ENCODE measurements around the gene ADGRG1.

DNA sequence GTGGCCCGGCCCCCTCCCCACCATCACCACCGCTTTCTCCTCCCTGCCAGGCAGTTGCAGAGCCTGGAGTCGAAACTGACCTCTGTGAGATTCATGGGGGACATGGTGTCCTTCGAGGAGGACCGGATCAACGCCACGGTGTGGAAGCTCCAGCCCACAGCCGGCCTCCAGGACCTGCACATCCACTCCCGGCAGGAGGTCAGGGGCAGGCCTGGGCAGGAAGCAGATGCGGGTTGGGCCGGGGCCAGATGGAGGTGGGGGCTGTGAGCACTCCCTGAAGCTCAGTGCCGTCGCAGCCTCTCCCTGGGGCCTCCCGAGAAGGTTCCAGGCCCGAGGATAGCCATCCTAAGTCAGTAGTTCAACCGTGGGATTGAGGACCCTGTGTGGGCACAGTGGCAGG, 25.5 kb downstream of the ADGRG1 start:
- TF ChIP-seq, protein P1, sequence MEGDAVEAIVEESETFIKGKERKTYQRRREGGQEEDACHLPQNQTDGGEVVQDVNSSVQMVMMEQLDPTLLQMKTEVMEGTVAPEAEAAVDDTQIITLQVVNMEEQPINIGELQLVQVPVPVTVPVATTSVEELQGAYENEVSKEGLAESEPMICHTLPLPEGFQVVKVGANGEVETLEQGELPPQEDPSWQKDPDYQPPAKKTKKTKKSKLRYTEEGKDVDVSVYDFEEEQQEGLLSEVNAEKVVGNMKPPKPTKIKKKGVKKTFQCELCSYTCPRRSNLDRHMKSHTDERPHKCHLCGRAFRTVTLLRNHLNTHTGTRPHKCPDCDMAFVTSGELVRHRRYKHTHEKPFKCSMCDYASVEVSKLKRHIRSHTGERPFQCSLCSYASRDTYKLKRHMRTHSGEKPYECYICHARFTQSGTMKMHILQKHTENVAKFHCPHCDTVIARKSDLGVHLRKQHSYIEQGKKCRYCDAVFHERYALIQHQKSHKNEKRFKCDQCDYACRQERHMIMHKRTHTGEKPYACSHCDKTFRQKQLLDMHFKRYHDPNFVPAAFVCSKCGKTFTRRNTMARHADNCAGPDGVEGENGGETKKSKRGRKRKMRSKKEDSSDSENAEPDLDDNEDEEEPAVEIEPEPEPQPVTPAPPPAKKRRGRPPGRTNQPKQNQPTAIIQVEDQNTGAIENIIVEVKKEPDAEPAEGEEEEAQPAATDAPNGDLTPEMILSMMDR (conservative IDR thresholded peaks at IDR 0.05) = no peak
- no peak for TF ChIP-seq EZH2 (IDR thresholded peaks at IDR 0.05; ENCODE audit: low read depth)
